ENCODE data around the gene OR2V2. TPM values are rescaled to one million over a fixed set of nuclear protein-coding genes. Genes with fewer than 3 reads are reported as not detected.

The OR2V2 gene
- total and polyA plus RNA-seq, 10 of the 15 experiments (the other 5 are each of a cell fraction or from before 2014, with no cell fraction given), result 0.26 TPM; not detected in 9

GRCh38 chr5:181186022-181186421 lies 38.6 kb downstream of the OR2V2 start:
- no peak for FAIRE-seq
- Histone ChIP-seq H3K9ac (ENCODE audit: control insufficient read depth, insufficient read depth, low read length) (no peak overlapping the region), H3K4me3 (no peak overlapping the region), H3K27ac (ENCODE audit: control insufficient read depth, insufficient read depth) (no peak overlapping the region), H3K4me1 (ENCODE audit: control insufficient read depth, insufficient read depth, low read length) (peaks cover 11% of the 10 kb centered on the region), H3K27me3 (replicated peaks in 1 of 2; ENCODE audit: control insufficient read depth in 2 of 2, insufficient read depth in 2 of 2, low read length in 1 of 2) (no peaks in the 10 kb centered on the region), H3K36me3 (ENCODE audit: control insufficient read depth in 2 of 2, insufficient read depth in 2 of 2, low read length in 1 of 2) (no peaks in the 10 kb centered on the region), H3K4me2 (ENCODE audit: control insufficient read depth, insufficient read depth) (no peak overlapping the region), H2AFZ (ENCODE audit: control insufficient read depth, low read depth, low read length) (no peak overlapping the region), H4K20me1 (ENCODE audit: control insufficient read depth, insufficient read depth) (no peaks in the 10 kb centered on the region), H3K79me2 (ENCODE audit: control insufficient read depth, insufficient read depth, low read length) (no peaks in the 10 kb centered on the region), H3K9me3 (replicated peaks; ENCODE audit: control insufficient read depth, insufficient read depth, low read length) (no peaks in the 10 kb centered on the region)
- intact Hi-C loops (cut with micrococcal nuclease; ENCODE audit: unreplicated experiment) (no loop called here), in situ Hi-C loops (cut with MboI) (loop anchor here (10.0 kb wide), 1 partner anchor 69 kb away; no protein-coding TSS in a partner anchor)
- BruUV-seq (replicated peaks), result no TSS peak
- DNase-seq (ENCODE audit: low read depth, low spot score), result no peak
- WGBS (ENCODE audit: insufficient coverage, insufficient replicate concordance, low lambda C conversion rate, missing lambda C conversion rate), result 65% methylated on average over 6 of the region's 6 CpGs
- ChIA-PET RAD21 (ENCODE audit: unreplicated experiment) (interaction anchor here (1.2 to 4.8 kb wide), 3 partner anchors 13 to 63 kb away, joined by 3 to 25 read pairs (median 8); partner anchors contain the start of gene TRIM41), SMC1A (ENCODE audit: uncharacterized antibody, unreplicated experiment) (interaction anchor here (0.9 to 2.3 kb wide), 4 partner anchors 13 to 76 kb away, joined by 3 to 15 read pairs (median 3); no protein-coding TSS in a partner anchor), CTCF (interaction anchor here (1.7 to 2.5 kb wide), 4 partner anchors 16 to 63 kb away, joined by 5 to 12 read pairs (median 8); partner anchors contain the start of gene RACK1), POLR2A (interaction anchor here (0.5 to 4.4 kb wide), 7 partner anchors 13 to 326 kb away, joined by 3 to 18 read pairs (median 7); partner anchors contain the start of gene RACK1)
- ATAC-seq, result no peak
- TF ChIP-seq RAD51 (IDR thresholded peaks at IDR 0.05) (no peak), NFYB (IDR thresholded peaks at IDR 0.05; ENCODE audit: insufficient read depth, low read depth, low read length) (no peak), RELA (IDR thresholded peaks at IDR 0.05; ENCODE audit: borderline replicate concordance, partially characterized antibody) (no peak), ZBTB4 (CRISPR knock-in tag; IDR thresholded peaks at IDR 0.05) (no peak), BHLHE40 (IDR thresholded peaks at IDR 0.05; ENCODE audit: borderline replicate concordance in 1 of 2, low read depth in 2 of 2, low read length in 1 of 2) (no peak), POLR2A (IDR thresholded peaks at IDR 0.05; ENCODE audit: low read depth, low read length) (no peak), HDAC6 (IDR thresholded peaks at IDR 0.05; ENCODE audit: unreplicated experiment) (no peak), E2F8 (IDR thresholded peaks at IDR 0.05; ENCODE audit: low read depth, partially characterized antibody) (no peak), TCF7 (IDR thresholded peaks at IDR 0.05; ENCODE audit: borderline replicate concordance) (no peak), NFYA (IDR thresholded peaks at IDR 0.05; ENCODE audit: borderline replicate concordance, low read depth, low read length) (no peak), FOXK2 (IDR thresholded peaks at IDR 0.05) (no peak), YBX1 (IDR thresholded peaks at IDR 0.05) (no peak), NFXL1 (IDR thresholded peaks at IDR 0.05; ENCODE audit: borderline replicate concordance) (no peak)
